ENCODE data around the gene XAGE1B. TPM values are rescaled to one million over a fixed set of nuclear protein-coding genes. Genes with fewer than 3 reads are reported as not detected.
"Not testable (repeated sequence)": the region's sequence is repeated elsewhere in the genome, so short reads cannot be mapped to it uniquely, and the experiment has no call there.

XAGE1B gene
- total RNA-seq, 1 donor from 2014 or later = not detected

GRCh38 chrX:52504551-52504950, 12.3 kb downstream of the XAGE1B start:
- H3K27ac Mint-ChIP-seq = no peak overlapping the region
- H3K36me3 Mint-ChIP-seq (ENCODE audit: low read depth) = no peaks in the 10 kb centered on the region
- intact Hi-C loops (cut with micrococcal nuclease) = no loop called here
- no peaks in the 10 kb centered on the region for H3K9me3 Mint-ChIP-seq
- H3K4me1 Mint-ChIP-seq (ENCODE audit: low read depth) = no peaks in the 10 kb centered on the region
- no peak overlapping the region for H3K4me3 Mint-ChIP-seq (ENCODE audit: low read depth)
- H3K27me3 Mint-ChIP-seq (ENCODE audit: low read depth) = no peaks in the 10 kb centered on the region
- no peak for DNase-seq (ENCODE audit: low spot score)

GRCh38 chrX:52501362-52501761, 15.5 kb downstream of the XAGE1B start:
- H3K27ac Mint-ChIP-seq; DNase-seq (ENCODE audit: low spot score); H3K4me3 Mint-ChIP-seq (ENCODE audit: low read depth); intact Hi-C loops (cut with micrococcal nuclease); H3K4me1 Mint-ChIP-seq (ENCODE audit: low read depth); H3K36me3 Mint-ChIP-seq (ENCODE audit: low read depth); H3K27me3 Mint-ChIP-seq (ENCODE audit: low read depth); H3K9me3 Mint-ChIP-seq: not testable (repeated sequence)

GRCh38 chrX:52496419-52496772, 20.5 kb downstream of the XAGE1B start:
- H3K36me3 Mint-ChIP-seq (ENCODE audit: low read depth); H3K4me1 Mint-ChIP-seq (ENCODE audit: low read depth); H3K27ac Mint-ChIP-seq; H3K27me3 Mint-ChIP-seq (ENCODE audit: low read depth); H3K9me3 Mint-ChIP-seq; H3K4me3 Mint-ChIP-seq (ENCODE audit: low read depth); intact Hi-C loops (cut with micrococcal nuclease); DNase-seq (ENCODE audit: low spot score): not testable (repeated sequence)

- H3K27me3 Mint-ChIP-seq (ENCODE audit: low read depth); H3K4me1 Mint-ChIP-seq (ENCODE audit: low read depth); intact Hi-C loops (cut with micrococcal nuclease); H3K4me3 Mint-ChIP-seq (ENCODE audit: low read depth); DNase-seq (ENCODE audit: low spot score); H3K36me3 Mint-ChIP-seq (ENCODE audit: low read depth); H3K9me3 Mint-ChIP-seq; H3K27ac Mint-ChIP-seq: not testable (repeated sequence)
Measured at GRCh38 chrX:52495545-52496418, 21.1 kb downstream of the XAGE1B start, which contains the start of gene XAGE1A. Gene XAGE1A, plus strand, starts transcription at chrX:52495808. Its CDS starts 1,554 bp downstream, at chrX:52497362.

- H3K27ac Mint-ChIP-seq; H3K4me1 Mint-ChIP-seq (ENCODE audit: low read depth); H3K9me3 Mint-ChIP-seq: not testable (repeated sequence)
Measured at GRCh38 chrX:52471301-52471700, 45.6 kb downstream of the XAGE1B start.

More at GRCh38 chrX:52471301-52471700, 45.6 kb downstream of the XAGE1B start:
- DNase-seq (ENCODE audit: low spot score); H3K27me3 Mint-ChIP-seq (ENCODE audit: low read depth); H3K4me3 Mint-ChIP-seq (ENCODE audit: low read depth); H3K36me3 Mint-ChIP-seq (ENCODE audit: low read depth); intact Hi-C loops (cut with micrococcal nuclease): not testable (repeated sequence)

Other genes with a start within 250 kb of the XAGE1B start
- gene XAGE2, start 148.0 kb downstream of the XAGE1B start, total RNA-seq = not detected in 2 replicates
- gene XAGE1A, start 21.3 kb downstream of the XAGE1B start, total RNA-seq = not detected in 2 replicates
- not detected in 2 replicates for gene SSX7, start 137.8 kb upstream of the XAGE1B start, total RNA-seq
- gene SSX2, start 190.1 kb upstream of the XAGE1B start, total RNA-seq = not detected in 2 replicates
- not detected in 2 replicates for gene SSX2B, start 234.2 kb upstream of the XAGE1B start, total RNA-seq

Measured in activated T-helper 2 cell treated with anti-CD3 and anti-CD28 coated beads, Interferon-gamma antibody, Interleukin-2, Interleukin-4, amounts not matched to agents 10 μg/mL and 5 μg/mL and 100 μg/mL, durations not matched to agents 14 hours and 24 hours and 36 hours (primary cell).